HS-27A (cell line): ENCODE results near the gene KRTAP5-8.
"Not testable (repeated sequence)": the region's sequence is repeated elsewhere in the genome, so short reads cannot be mapped to it uniquely, and the experiment has no call there.

Experiments
- DNase-seq: peaks from one replicate; pipeline ENCODE4 v3.0.0-alpha.2; 2012; ENCODE audit warnings: low read depth, missing footprints

KRTAP5-8 gene

GRCh38 chr11:71507102-71507501, 30.7 kb upstream of the KRTAP5-8 start:
- DNase-seq, result no peak

DNA sequence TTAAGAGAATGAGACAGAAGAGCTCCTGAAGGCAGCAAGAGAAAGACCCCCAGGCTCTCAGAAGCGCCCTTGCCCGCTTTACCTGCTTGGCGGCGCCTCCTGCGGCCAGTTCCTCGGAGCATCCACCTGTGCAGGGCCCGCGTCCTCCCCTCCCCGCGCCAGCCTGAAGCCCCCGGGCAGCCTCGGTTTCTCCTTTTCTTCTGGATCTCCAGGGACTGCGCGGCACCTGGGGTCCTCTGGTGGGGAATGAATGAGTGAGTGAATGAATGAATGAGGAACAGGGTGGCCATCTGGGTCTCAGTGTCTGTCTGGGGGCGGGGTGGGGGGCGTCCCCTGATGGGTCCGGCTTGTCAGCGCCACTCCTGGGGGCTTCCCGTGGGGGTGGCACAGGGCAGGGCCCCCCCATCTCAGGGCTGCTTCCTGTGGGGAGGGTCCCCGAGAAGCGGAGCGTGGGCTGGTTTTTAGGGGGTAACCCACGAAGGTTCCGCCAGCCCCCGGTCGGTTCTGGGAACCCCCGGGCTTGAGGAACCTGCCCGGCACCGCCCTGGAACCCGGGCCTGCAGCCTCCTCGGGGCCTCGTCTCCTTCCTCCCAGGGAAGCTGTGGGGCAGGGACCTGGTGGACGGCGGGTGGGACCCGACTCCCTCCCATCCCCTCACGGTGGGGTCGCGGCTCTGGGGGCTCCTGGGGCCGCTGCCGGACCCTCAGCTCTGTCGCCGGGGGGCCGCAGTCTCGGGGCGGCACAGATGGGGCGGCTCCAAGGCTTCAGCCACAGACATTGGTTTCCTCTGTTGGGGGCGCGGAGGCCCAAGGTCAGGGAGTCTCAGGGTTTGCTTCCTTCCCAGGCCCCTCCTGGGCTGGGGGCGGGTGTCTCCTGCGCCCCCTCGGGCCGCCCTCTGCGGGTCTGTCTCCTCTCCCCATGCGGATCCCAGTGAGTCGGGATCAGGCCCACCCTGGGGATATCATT, 19.0 kb upstream of the KRTAP5-8 start:
- no peak for DNase-seq

GRCh38 chr11:71519546-71519945, 18.3 kb upstream of the KRTAP5-8 start:
- DNase-seq, result no peak

GRCh38 chr11:71525188-71525937, 12.5 kb upstream of the KRTAP5-8 start:
- DNase-seq, result no peak

- DNase-seq, result no peak
Observed at GRCh38 chr11:71525938-71526495, 11.8 kb upstream of the KRTAP5-8 start.

GRCh38 chr11:71526796-71527575, 10.8 kb upstream of the KRTAP5-8 start, which contains the start of gene KRTAP5-7:
KRTAP5-7 (plus strand) TSS chr11:71527267; CDS start chr11:71527301, 34 bp downstream.
- not testable (repeated sequence) for DNase-seq

DNA sequence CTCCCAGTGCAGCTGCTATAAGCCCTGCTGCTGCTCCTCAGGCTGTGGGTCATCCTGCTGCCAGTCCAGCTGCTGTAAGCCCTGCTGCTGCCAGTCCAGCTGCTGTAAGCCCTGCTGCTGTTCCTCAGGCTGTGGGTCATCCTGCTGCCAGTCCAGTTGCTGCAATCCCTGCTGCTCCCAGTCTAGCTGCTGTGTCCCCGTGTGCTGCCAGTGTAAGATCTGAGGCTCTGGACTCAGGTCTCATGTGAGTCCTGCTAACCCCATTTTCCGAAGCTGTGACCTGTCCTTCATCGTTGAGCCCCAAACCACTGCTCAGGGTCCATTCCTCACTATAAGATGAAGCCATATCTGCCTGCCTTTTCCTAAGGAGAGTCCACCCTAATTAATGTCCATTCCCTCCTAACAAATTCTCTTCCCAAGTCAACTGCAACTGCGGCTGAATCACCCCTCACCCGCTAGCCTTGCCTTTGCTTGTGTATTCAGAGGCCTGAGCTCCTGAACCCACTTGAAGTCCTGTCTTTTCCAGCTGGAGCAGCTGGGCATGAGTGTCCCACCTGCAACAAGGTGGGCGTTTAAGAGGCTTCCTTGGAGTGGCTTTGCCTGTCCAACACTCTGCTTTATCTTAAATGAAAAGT, 10.1 kb upstream of the KRTAP5-8 start:
- no peak for DNase-seq

DNA sequence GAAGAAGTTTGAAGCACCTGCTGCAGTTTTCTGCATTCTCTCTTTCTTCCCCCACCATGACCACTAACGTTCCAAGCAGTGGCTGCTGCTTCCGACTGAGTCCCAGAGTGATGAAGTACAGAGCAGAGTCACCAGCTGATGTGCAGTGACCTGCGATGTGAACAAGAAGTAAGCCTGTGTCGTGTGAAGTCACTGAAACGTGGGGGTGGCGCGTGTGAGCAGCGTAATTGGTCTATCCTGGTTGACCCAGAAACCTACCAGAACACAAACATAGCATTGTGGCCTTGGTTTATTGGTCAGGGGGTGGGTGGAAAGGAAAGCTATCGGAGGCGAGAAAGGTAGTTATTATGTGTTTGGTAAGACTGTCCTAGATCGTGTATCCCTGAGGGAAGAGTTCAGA, 7.2 kb upstream of the KRTAP5-8 start:
- DNase-seq, result no peak

DNA sequence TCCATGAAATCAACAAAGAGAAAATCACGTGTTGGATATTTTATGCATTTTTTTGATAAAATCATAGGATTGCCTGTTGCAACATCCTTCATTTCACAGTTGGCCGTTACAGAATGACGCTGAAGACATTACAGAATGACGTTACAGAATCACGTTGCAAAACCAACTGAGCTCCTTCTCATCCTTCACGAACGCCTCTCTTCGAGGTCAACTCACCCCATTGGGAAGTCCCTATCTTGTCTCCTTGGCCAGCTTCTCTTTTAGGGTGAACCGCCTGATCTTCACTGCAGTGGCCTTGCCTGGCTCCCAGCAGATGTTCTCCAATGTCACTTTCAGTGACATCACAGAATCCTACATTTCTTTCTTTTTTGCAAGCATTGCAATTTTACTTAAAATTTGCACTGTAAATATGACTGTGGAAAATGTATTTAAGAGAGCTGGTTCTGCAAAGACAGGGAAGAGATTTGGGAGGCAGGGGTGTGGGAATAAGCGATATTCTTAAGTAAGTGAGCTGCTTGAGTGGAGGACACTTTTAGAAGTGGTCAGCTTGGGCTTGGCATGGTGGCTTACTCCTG, 5.7 kb upstream of the KRTAP5-8 start:
- no peak for DNase-seq

- not testable (repeated sequence) for DNase-seq
Observed at GRCh38 chr11:71534711-71535608, 2.9 kb upstream of the KRTAP5-8 start.

DNA sequence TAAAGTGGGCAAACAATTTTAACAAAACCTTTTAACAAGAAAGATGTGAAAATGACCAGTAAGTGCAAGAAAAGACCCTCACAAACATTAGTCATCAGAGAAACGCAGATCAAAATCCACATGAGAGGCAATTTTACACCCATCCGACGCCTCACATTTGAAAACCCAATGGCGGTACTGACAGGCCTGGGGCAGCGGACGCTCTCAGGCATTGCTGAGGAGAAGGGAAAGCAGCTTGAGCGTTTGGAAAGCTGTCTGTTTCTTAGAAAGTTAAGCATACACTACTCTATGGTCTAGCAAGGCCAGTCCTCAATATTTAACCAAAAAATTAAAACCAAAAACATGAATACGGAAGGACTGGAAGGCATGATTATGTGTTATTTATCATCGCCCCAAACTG, 2.0 kb upstream of the KRTAP5-8 start:
- DNase-seq, result no peak

GRCh38 chr11:71537537-71537936, 288 bp upstream of the KRTAP5-8 start:
- DNase-seq, result no peak

DNA sequence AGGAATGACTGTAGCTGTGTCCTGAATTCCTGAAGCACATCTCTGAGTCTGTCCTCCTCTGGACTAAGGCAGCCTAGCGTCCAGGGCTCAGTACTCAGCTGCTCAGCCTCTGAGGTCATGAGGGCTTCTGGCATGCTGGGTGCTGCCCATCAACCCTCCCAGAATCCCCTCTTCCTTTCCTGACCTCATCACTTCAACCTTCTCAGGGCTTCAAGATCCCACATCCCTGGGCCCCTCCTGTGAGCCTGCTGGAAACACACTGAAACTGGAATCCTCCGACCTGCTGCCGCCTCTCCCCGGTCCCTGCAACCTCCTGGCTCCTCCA, 803 bp downstream of the KRTAP5-8 start:
- DNase-seq, result no peak

DNA sequence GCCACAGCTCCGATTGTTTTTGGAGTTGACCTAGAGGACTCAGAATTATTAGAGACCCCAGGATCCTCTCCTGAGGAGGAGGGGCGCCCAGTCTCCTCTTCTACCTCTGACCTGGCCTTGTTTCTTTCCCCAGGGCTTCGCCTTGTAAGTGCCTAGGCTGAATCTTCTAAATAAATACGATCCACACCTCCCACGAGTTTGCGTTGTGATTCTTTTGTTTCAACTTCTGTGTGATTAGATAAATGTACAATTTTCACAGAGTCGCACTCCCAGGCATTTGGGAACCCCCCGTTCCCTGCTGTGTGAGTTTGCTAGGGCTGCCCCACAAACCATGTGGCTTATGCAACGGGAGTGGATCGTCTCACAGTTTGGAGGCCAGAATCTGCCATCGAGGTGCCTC, 1.2 kb downstream of the KRTAP5-8 start:
- DNase-seq, result no peak

GRCh38 chr11:71539971-71540370, 2.1 kb downstream of the KRTAP5-8 start:
- DNase-seq, result not testable (repeated sequence)

DNA sequence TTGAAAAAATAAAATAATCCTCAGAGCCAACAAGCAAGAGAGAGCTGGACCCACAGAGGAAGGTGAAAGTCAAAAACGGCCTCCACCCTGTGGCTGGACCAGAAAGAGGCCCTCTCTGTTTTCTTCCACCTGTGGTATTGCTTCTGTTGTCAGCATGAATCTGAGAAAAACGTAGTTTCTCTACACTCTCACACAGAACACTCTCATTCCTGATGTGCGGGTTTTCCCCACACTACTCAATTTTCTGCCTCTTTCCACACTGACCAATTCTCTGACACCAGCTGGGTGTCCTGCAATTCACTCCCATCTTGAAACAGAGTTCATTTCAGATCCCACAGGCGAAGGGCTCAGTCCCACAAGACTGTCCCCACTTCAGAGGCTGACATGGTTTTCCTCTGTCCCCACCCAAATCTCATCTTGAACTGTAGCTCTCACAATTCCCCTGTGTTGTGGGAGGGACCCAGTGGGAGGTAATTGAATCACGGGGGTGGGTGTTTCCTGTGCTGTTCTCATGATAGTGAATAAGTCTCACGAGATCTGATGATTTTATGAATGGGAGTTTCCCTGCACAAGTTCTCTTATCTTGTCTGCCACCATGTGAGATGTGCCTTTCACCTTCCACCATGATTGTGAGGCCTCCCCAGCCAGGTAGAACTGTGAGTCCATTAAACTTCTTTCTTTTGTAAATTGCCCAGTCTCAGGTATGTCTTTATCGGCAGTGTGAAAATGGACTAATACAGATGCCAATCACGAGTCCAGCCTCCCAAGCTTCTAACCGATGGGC, 2.9 kb downstream of the KRTAP5-8 start:
- DNase-seq, result not testable (repeated sequence)

- no peak for DNase-seq
Observed at GRCh38 chr11:71542382-71542781, 4.6 kb downstream of the KRTAP5-8 start.

DNA sequence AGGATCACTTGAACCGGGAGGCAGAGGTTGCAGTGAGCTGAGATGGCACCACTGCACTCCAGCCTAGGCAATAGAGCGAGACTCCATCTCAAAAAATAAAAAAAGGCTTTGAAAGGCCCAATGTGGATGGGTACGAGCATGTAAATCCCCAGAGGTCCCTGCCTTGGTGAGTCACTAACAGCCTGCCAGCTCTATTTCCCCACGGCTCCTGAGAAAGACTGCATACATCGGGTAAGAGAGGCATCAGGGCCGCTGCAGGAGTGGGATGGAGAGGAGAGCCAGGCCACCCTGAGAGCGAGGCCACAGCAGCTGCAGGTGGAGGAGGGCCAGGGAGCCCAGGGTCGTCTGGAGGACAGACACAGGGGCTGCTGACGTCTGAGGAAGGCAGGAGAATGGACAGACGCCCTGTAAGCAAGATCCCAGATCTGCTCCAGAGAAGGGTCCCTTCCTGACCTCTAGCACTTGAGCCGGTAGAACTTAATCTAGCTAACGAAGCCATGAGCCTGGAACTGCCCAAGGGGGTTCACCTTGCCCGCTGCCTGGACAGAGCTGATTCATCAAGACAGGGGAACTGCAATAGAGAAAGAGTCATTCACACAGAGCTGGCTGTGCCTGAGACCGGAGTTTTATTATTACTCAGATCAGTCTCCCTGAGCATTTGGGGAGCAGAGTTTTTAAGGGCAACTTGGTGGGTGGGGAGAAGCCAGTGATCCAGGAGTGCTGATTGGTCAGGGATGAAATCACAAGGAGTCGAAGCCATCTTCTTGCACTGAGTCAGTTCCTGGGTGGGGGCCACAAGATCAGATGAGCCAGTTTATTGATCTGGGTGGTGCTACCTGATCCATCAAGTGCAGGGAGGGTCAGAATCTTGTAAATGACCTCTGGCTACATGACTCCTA, 5.3 kb downstream of the KRTAP5-8 start:
- no peak for DNase-seq
